ENCODE measurements around the gene SIRT2.
A peak's percentile ranks its signal among the peaks of the same experiment; 100 is the strongest.
"Not testable (repeated sequence)": the region's sequence is repeated elsewhere in the genome, so short reads cannot be mapped to it uniquely, and the experiment has no call there.

Gene SIRT2

DNA sequence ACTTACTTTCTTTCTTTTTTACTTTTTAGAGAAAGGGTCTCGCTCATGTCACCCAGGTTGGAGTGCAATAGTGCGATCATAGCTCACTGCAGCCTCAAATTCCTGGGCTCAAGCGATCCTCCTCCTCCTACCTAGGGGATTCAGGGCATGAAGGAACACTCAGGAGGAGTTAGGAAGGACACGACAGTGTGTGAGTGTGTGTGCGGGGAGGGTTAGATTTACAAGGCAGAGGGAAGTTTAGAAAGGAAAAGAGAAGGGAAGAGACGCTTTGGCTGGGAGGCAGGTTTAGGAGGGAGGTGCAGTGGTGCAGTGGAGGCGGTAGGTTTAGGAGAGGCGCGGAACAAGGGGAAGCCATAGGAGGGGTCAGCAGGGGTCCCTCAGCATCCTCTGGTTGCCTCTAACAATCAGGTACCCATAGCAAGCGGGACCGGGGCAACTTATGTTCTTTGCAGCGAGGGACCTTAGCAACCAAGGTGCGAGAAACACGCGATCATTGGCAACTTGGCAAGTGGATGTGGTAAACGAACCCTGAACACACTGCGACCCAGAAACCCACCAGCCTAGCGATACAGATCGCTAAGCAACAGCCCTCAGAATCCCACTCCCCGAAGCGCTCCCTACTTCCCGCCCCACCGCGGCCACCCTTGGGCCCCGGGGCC, 501 bp downstream of the SIRT2 start:
- peak; percentile 22 for DNase-seq (ENCODE audit: low spot score)

- no peak for DNase-seq (ENCODE audit: low spot score)
These were observed 4.5 kb downstream of the SIRT2 start for GRCh38 chr19:38894968-38895367.

DNA sequence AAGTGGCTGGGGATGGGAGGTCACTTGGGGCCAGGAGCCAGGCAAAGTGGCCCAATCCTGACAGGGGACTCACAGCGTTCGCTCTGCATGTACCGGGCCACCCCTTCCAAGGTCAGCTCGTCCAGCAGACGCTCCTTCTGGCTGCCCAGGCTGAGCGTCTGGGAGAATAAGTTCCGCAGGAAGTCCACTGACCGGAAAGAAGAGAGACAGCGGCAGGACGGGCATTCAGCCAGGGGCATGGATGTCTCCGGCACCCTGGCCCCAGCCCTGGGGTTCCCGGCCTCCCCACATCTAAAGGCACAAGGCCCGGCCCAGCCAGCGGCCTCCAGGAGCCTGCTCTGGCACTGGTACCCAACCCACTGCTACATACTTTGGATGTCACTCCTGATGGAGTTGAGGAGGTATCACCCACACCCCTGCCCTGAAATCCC, 6.1 kb downstream of the SIRT2 start:
- DNase-seq (ENCODE audit: low spot score), result no peak

DNA sequence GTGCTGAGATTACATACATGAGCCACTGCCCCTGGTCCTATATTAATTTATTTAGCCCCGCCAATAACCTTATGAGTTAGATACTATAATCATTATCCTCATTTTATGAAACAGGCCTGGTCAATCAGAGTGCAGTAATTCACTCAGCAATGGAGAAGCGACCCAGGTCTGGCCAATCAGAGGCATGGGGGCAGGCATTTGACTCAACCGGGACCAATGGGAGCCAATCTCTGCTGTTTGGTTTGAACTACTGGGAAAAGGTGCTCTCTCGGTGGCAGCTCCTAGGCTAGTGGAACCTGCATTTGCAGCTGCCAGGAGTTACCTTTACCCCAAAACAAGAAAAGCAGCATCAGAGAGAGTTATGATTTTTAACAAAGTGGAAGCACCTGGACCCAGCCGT, 6.6 kb downstream of the SIRT2 start:
- no peak for DNase-seq (ENCODE audit: low spot score)

DNA sequence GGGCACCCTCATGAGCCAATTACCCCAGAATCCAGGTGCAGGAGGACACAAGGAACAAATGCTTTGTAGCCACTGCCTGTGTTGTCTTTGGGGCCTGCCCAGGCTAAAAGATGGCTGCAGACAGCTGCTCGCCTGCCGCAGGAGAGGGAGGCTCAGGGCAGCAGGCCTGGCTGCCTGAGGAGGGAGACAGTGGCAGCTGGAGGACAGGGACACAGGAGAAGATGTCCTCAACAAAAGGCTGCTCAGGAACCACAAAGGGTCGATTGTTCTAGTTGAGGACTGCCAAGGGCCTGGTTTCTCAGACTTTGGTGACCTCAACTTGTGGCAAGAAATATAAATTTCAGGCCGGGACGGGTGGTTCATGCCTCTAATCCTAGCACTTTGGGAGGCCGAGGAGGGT, 7.6 kb downstream of the SIRT2 start:
- DNase-seq (ENCODE audit: low spot score), result no peak

GRCh38 chr19:38890686-38891085, 8.7 kb downstream of the SIRT2 start:
- no peak for DNase-seq (ENCODE audit: low spot score)

- DNase-seq (ENCODE audit: low spot score), result no peak
These were observed 9.6 kb downstream of the SIRT2 start for GRCh38 chr19:38889803-38890202.

GRCh38 chr19:38888876-38889275, 10.5 kb downstream of the SIRT2 start:
- no peak for DNase-seq (ENCODE audit: low spot score)

DNA sequence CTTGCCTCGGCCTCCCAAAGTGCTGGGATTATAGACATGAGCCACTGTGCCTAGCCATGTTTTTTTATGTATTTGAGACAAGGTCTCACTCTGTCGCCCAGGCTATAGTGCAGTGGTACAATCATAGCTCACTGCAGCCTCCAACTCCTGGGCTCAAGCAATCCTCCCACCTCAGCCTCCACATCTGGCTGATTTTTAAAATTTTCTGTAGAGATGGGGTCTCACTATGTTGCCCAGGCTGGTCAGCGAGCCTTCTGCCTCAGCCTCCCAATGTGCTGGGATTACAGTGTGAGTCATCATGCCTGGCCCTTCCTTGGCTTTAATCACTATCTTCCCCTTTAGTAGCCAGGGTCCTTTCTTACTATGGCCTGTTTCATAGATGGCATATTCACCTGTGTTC, 14.7 kb downstream of the SIRT2 start:
- DNase-seq (ENCODE audit: low spot score), result not testable (repeated sequence)

DNA sequence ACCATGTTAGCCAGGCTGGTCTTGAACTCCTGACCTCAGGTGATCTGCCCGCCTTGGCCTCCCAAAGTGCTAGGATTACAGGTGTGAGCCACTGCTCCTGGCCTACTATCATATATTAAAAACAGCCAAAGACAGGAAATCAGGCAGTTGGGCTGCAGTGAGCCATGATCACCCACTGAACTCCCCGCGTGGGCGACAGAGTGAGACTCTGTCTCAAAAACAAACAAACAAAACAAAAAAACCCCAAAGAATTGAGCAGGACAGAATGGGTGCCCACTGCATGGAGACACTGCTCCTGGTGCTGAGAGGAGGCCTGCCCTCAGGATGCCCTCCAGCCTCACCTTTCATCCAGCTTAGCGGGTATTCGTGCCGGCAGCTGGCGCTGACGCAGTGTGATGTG, 16.1 kb downstream of the SIRT2 start:
- no peak for DNase-seq (ENCODE audit: low spot score)

DNA sequence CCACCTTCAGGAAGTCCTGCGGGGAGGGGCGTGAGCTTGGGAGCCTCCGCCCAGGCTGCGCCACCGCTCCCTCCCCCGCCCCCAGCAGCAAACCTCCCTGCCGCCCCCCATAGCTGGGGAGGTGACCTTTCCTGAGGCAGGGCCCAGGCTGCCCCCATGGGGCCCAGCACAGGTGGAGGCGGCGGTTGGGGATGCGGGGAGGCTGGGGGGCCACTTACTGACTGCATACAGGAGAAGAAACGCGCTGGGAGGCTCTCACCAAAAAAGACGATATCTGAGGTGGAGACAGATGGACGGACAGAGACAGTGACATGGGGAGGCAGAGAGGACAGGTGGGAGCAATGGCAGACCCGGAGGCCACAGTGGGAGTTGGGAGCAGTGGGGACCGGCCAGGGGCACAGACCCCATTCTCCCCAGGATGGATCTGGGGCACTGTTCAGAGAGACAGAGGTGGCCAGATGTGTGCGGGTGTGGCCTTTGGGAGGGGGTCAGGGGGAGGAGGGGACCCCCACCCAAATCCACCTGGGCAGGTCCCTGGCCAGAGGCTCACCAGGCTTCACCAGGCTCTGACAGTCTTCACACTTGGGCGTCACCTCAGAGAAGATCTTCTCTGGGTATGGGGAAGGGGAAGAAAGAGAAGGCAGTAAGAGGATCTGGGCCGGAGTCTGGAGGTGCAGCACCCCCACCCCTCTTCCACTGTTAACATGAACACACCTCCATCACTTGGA, 18.4 kb downstream of the SIRT2 start:
- no peak for DNase-seq (ENCODE audit: low spot score)

DNA sequence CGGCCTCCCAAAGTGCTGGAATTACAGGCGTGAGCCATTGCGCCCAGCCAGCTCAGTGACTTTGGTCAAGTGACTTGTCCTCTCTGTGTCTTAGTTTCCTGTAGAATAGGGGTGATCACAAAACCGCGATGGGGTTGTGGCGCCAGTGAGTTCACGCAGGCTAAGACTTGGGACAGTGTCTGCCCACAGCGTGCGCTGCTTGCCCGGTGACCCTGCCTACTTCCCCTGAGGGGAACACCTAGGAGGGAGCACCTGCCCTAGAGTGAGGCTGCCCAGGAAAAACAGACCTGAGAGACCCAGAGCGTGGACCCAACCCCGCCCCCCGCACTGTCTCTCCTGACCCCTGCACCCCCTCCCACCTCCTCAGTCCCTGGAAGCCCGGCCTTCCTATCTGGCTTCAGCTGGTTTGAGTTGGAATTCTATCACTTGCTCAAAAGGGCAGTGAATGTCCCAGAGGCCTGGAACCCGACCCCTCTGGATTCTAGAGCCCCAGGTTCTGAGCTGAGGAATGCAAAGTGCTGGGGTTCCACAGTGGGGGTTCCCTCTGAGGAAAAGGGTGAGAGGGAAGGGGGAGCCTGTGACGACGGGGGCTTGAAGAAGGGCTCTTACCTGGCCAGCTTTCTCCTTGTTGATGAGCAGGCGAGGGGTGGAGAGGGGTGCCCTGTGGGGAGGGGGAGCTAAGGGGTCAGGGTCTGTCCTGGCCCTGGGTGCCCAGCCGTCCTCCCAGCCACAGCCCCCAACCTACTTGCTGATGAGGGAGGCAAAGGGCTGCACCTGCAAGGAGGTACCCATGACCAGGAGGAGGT, 19.1 kb downstream of the SIRT2 start:
- DNase-seq (ENCODE audit: low spot score), result no peak

DNA sequence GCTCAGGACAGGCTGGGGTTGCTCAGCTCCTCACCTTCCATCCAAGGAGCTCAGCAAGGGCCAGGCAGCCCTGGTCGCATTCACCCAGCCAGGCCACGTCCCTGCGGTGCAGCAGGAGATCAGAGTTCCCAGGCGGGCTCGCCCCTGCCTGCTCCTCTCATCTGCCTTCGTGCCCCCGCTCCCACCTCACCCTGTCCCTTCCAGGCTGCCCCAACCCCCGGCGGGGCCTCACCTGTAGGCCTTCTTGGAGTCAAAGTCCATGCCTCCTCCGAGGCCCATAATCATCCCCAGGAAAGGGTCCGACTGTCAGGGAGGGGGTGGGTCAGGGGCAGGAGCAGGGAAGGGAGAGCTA, 20.0 kb downstream of the SIRT2 start:
- DNase-seq (ENCODE audit: low spot score), result no peak

GRCh38 chr19:38878575-38879399, 20.6 kb downstream of the SIRT2 start:
- no peak for DNase-seq (ENCODE audit: low spot score)

DNA sequence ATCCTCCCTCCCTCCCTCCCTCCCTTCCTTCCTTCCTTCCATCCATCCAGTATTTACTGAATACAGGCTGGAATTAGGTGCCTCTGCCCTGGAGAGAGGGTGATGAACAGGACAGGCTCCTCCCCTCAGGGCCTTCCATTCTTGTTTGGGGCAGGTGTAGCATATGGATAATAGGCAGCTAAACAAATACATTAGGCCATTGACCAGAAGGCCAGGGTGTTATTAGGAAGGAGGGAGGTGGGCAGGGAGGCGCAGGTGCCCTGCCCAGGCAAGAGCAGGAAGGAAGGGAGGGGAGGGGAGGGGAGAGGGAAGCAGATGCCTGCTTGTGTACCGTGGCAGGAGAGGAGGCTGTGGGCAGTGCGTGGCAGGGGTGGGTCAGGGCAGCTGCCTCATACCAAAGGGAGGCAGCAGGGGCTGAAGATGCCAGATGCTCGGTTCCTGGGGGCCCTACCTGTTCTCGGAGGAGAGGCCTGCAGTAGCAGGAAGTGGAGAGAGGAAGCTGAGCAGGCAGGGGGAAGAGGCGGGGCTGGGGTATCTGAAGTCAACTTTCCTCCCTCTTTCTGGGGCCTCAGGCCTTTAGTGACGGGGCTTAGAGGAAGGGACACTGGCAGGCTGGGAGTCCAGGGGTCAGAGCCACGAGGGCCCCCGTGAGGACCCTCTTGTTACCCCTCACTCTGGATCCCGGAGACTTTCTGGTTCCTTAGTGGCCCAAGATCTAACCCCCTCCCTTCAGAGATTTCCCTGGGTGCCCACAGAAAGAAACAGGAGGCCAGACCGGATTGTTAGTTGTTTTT, 21.4 kb downstream of the SIRT2 start, which contains the start of gene RINL:
RINL (minus strand) TSS at position 495 of the 794 bp plus-strand sequence. CDS start 1,533 bp downstream, outside the sequence.
- DNase-seq (ENCODE audit: low spot score), result peak; percentile 82

- no peak for DNase-seq (ENCODE audit: low spot score)
These were observed 23.6 kb downstream of the SIRT2 start for GRCh38 chr19:38875656-38876395.

DNA sequence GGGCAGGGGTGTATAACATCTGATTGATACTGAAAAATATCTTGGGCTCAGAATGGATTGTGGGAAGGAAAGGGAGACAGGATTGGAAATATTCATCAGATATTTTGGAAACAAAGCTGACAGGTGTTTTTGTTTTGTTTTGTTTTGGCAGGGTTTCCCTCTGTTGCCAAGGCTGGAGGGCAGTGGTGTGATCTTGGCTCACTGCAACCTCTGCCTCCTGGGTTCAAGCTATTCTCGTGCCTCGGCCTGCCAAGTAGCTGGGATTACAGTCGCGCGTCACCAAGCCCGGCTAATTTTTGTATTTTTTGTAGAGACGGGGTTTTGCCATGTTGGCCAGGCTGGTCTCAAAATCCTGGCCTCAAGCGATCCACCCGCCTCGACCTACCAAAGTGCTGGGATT, 26.0 kb downstream of the SIRT2 start:
- DNase-seq (ENCODE audit: low spot score), result not testable (repeated sequence)

DNA sequence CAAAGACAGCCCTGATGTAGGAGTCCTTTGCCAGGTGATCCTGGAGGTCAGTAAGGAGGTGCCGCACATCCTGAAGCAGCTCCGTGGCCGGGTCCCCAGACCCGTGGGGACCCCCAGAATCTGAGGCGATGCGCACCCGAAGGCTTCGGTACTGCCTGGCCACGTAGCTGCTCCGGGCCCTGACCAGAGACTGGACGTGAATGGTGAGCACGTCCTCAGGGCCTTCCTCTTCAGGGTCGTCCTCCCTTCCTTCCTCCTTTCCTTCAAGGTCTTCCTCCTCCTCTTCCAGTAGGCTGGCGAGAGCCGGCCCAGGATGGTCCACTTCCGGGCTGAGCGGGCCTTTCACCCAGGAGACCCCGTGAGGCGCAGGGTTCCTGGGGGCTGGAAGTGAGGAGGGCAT, 28.8 kb downstream of the SIRT2 start:
- DNase-seq (ENCODE audit: low spot score), result no peak

- DNase-seq (ENCODE audit: low spot score), result peak; percentile 95
These were observed 29.4 kb downstream of the SIRT2 start for GRCh38 chr19:38869836-38870607.

Measured in CD4-positive, alpha-beta T cell treated with Interleukin-6 at 100 ng/mL for 8 hours (primary cell).